Mesothelial cell of epicardium (in vitro differentiated cells): ENCODE measurements around the gene HNRNPK. TPM values are rescaled to one million over a fixed set of nuclear protein-coding genes. Genes with fewer than 3 reads are reported as not detected.

Experiments used
- DNase-seq, 2 experiments: peaks; one replicate each; pipeline ENCODE4 v3.0.0; 2021; ENCODE audit warnings: low spot score in 2 of 2; ENCODE audit not compliant: unreplicated experiment in 2 of 2
- H3K27ac Mint-ChIP-seq: 2 replicates; pipeline ENCODE4 v1.8.0; 2021; ENCODE audit warnings: mixed read lengths
- H3K27me3 Mint-ChIP-seq: 2 replicates; pipeline ENCODE4 v1.8.0; 2021; ENCODE audit warnings: low read depth, mixed read lengths
- H3K36me3 Mint-ChIP-seq: 2 replicates; pipeline ENCODE4 v1.8.0; 2021; ENCODE audit warnings: mixed read lengths
- H3K4me1 Mint-ChIP-seq: 2 replicates; pipeline ENCODE4 v1.8.0; 2021; ENCODE audit warnings: mixed read lengths
- H3K4me3 Mint-ChIP-seq: 2 replicates; pipeline ENCODE4 v1.8.0; 2021; ENCODE audit warnings: mild to moderate bottlenecking, moderate library complexity, mixed read lengths
- H3K9me3 Mint-ChIP-seq: 2 replicates; pipeline ENCODE4 v1.8.0; 2021; ENCODE audit warnings: mixed read lengths
- CTCF ChIP-seq: fragments of 200-600 bp; sonication (generic); IDR thresholded peaks from one replicate; pipeline ENCODE4 v1.5.0; 2021; ENCODE audit warnings: antibody characterized with exemption; ENCODE audit not compliant: unreplicated experiment
- total RNA-seq: library from RNA; stranded (reverse); gene quantifications from 3 replicates; pipeline ENCODE4 v1.2.1, GENCODE V29; 2021

Gene HNRNPK
- total RNA-seq, 1 donor from 2014 or later: 672 TPM

- TF ChIP-seq CTCF: no peak
- H3K36me3 Mint-ChIP-seq: peaks cover 16% of the 10 kb centered on the region
- H3K4me1 Mint-ChIP-seq: peaks cover 1% of the 10 kb centered on the region
- peaks cover 5% of the 10 kb centered on the region for H3K9me3 Mint-ChIP-seq
- DNase-seq: no peak
- H3K27ac Mint-ChIP-seq: no peak overlapping the region
- no peak overlapping the region for H3K4me3 Mint-ChIP-seq
- H3K27me3 Mint-ChIP-seq: no peaks in the 10 kb centered on the region
Measured at GRCh38 chr9:83992901-83993300, 12.9 kb upstream of the HNRNPK start.

- H3K9me3 Mint-ChIP-seq: peaks cover 5% of the 10 kb centered on the region
- no peak for DNase-seq
Measured at GRCh38 chr9:83992407-83992806, 12.4 kb upstream of the HNRNPK start.

DNA sequence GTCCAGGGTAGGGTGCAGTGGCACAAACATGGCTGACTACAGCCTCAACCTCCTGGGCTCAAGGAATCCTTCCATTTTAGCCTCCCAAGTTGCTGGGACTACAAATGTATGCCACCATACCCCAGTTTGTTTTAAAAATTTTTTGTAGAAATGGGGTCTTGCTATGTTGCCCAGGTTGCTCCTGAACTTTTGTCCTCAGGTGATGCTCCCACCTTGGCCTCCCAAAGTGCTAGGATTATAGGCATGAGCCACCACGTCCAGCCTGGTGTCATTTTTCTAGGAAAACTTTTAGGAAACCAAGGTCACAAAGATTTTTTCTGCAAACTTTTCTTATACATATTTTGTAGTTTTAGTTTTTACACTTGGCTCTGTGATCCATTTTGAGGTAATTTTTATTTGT is 11.3 kb upstream of the HNRNPK start:
- Mint-ChIP-seq H3K4me3 (no peak overlapping the region), H3K9me3 (peaks cover 5% of the 10 kb centered on the region), H3K4me1 (peaks cover 8% of the 10 kb centered on the region), H3K36me3 (peaks cover 16% of the 10 kb centered on the region), H3K27ac (no peak overlapping the region), H3K27me3 (no peaks in the 10 kb centered on the region)
- no peak for DNase-seq
- no peak for TF ChIP-seq CTCF

More at GRCh38 chr9:83992407-83992806, 12.4 kb upstream of the HNRNPK start:
- TF ChIP-seq CTCF: no peak
- Mint-ChIP-seq H3K4me3 (no peak overlapping the region), H3K27ac (no peak overlapping the region), H3K4me1 (peaks cover 1% of the 10 kb centered on the region), H3K27me3 (no peaks in the 10 kb centered on the region), H3K36me3 (peaks cover 16% of the 10 kb centered on the region)

DNA sequence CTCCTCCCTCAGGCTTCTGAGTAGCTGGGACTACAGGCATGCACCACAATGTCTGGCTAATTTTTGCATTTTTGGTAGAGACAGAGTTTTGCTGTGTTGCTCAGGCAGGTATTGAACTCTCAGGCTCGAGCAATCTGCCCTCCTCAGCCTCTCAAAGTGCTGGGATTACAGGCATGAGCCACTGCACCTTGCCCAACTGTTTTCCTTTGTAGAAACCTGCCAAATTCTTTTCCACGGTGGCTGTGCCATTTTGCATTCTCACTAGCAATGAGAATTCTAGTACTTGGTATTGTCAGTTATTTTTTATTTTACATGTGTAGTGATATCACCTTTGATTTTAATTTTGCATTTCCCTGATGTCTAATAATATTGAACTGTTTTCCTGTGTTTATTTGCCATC is 8.4 kb upstream of the HNRNPK start:
- Mint-ChIP-seq H3K27ac (no peak overlapping the region), H3K9me3 (peaks cover 5% of the 10 kb centered on the region)
- no peak for TF ChIP-seq CTCF

GRCh38 chr9:83987402-83987791 is 7.4 kb upstream of the HNRNPK start:
- no peak overlapping the region for H3K27ac Mint-ChIP-seq
- H3K4me1 Mint-ChIP-seq: peaks cover 15% of the 10 kb centered on the region
- H3K27me3 Mint-ChIP-seq: no peaks in the 10 kb centered on the region
- TF ChIP-seq CTCF: no peak
- H3K9me3 Mint-ChIP-seq: peaks cover 5% of the 10 kb centered on the region
- H3K4me3 Mint-ChIP-seq: no peak overlapping the region
- peaks cover 16% of the 10 kb centered on the region for H3K36me3 Mint-ChIP-seq
- DNase-seq: no peak

More for the DNA sequence above, 8.4 kb upstream of the HNRNPK start:
- no peaks in the 10 kb centered on the region for H3K27me3 Mint-ChIP-seq
- peaks cover 16% of the 10 kb centered on the region for H3K36me3 Mint-ChIP-seq
- H3K4me3 Mint-ChIP-seq: no peak overlapping the region
- DNase-seq: no peak
- peaks cover 7% of the 10 kb centered on the region for H3K4me1 Mint-ChIP-seq
